ENCODE measurements around the gene SERPINB12. TPM values are rescaled to one million over a fixed set of nuclear protein-coding genes. Genes with fewer than 3 reads are reported as not detected.

The SERPINB12 gene
- total RNA-seq, 2 experiments from 2014 or later = not detected

- TF ChIP-seq EZH2phosphoT487 (IDR thresholded peaks at IDR 0.05; ENCODE audit: borderline replicate concordance, low read depth, low read length) (no peak), CTCF (conservative IDR thresholded peaks at IDR 0.05; ENCODE audit: low read length) (no peak)
- H3K4me1 ChIP-seq (ENCODE audit: insufficient read depth, low read length, poor library complexity, severe bottlenecking) = no peaks in the 10 kb centered on the region
- no peaks in the 10 kb centered on the region for H3K79me2 ChIP-seq (ENCODE audit: insufficient read depth, low read depth, low read length)
- no peaks in the 10 kb centered on the region for H4K20me1 ChIP-seq (ENCODE audit: insufficient read depth, low read length)
- H3K9me2 ChIP-seq (ENCODE audit: insufficient read depth, low read length) = no peaks in the 10 kb centered on the region
- no peak for DNase-seq (ENCODE audit: low spot score)
- H3K36me3 ChIP-seq (ENCODE audit: insufficient read depth, low read length) = no peaks in the 10 kb centered on the region
- BruUV-seq (replicated peaks) = no TSS peak
- intact Hi-C loops (cut with micrococcal nuclease; ENCODE audit: unreplicated experiment) = no loop called here
- H3K9me3 ChIP-seq (ENCODE audit: low read length) = no peaks in the 10 kb centered on the region
- H3K27ac ChIP-seq (ENCODE audit: low read depth, low read length, poor library complexity, severe bottlenecking) = no peak overlapping the region
- H2AFZ ChIP-seq (ENCODE audit: low read length) = no peak overlapping the region
- POLR2A ChIA-PET = no interaction called here
- no peak overlapping the region for H3K4me3 ChIP-seq (ENCODE audit: low read depth, low read length, poor library complexity, severe bottlenecking)
- CTCF ChIA-PET (ENCODE audit: unreplicated experiment) = no interaction called here
- H3K4me2 ChIP-seq (ENCODE audit: low read length) = no peak overlapping the region
Measured at GRCh38 chr18:63534615-63535014, 7.6 kb upstream of the SERPINB12 start.

- H3K79me2 ChIP-seq (ENCODE audit: insufficient read depth, low read depth, low read length) = no peaks in the 10 kb centered on the region
- H4K20me1 ChIP-seq (ENCODE audit: insufficient read depth, low read length) = no peaks in the 10 kb centered on the region
- intact Hi-C loops (cut with micrococcal nuclease; ENCODE audit: unreplicated experiment) = no loop called here
- H2AFZ ChIP-seq (ENCODE audit: low read length) = no peak overlapping the region
- ChIA-PET CTCF (ENCODE audit: unreplicated experiment) (no interaction called here), POLR2A (interaction anchor here (0.7 kb wide), 1 partner anchor 19 kb away, joined by 3 read pairs; no protein-coding TSS in a partner anchor)
- no peak for TF ChIP-seq EZH2phosphoT487 (IDR thresholded peaks at IDR 0.05; ENCODE audit: borderline replicate concordance, low read depth, low read length)
- TF ChIP-seq CTCF (conservative IDR thresholded peaks at IDR 0.05; ENCODE audit: low read length) = no peak
- no peaks in the 10 kb centered on the region for H3K36me3 ChIP-seq (ENCODE audit: insufficient read depth, low read length)
- BruUV-seq (replicated peaks) = no TSS peak
- no peaks in the 10 kb centered on the region for H3K9me2 ChIP-seq (ENCODE audit: insufficient read depth, low read length)
- DNase-seq (ENCODE audit: low spot score) = no peak
- H3K4me2 ChIP-seq (ENCODE audit: low read length) = no peak overlapping the region
- H3K4me3 ChIP-seq (ENCODE audit: low read depth, low read length, poor library complexity, severe bottlenecking) = no peak overlapping the region
- no peaks in the 10 kb centered on the region for H3K4me1 ChIP-seq (ENCODE audit: insufficient read depth, low read length, poor library complexity, severe bottlenecking)
- no peaks in the 10 kb centered on the region for H3K9me3 ChIP-seq (ENCODE audit: low read length)
- H3K27ac ChIP-seq (ENCODE audit: low read depth, low read length, poor library complexity, severe bottlenecking) = no peak overlapping the region
Measured at GRCh38 chr18:63539904-63540510, 2.2 kb upstream of the SERPINB12 start.

GRCh38 chr18:63544017-63544416, 1.8 kb downstream of the SERPINB12 start:
- BruUV-seq (replicated peaks) = no TSS peak
- intact Hi-C loops (cut with micrococcal nuclease; ENCODE audit: unreplicated experiment) = no loop called here
- Histone ChIP-seq H3K9me2 (ENCODE audit: insufficient read depth, low read length) (no peaks in the 10 kb centered on the region), H4K20me1 (ENCODE audit: insufficient read depth, low read length) (no peaks in the 10 kb centered on the region), H3K27ac (ENCODE audit: low read depth, low read length, poor library complexity, severe bottlenecking) (no peak overlapping the region), H3K79me2 (ENCODE audit: insufficient read depth, low read depth, low read length) (no peaks in the 10 kb centered on the region), H3K36me3 (ENCODE audit: insufficient read depth, low read length) (no peaks in the 10 kb centered on the region), H3K4me2 (ENCODE audit: low read length) (no peak overlapping the region), H2AFZ (ENCODE audit: low read length) (no peak overlapping the region), H3K4me3 (ENCODE audit: low read depth, low read length, poor library complexity, severe bottlenecking) (no peak overlapping the region), H3K9me3 (ENCODE audit: low read length) (no peaks in the 10 kb centered on the region), H3K4me1 (ENCODE audit: insufficient read depth, low read length, poor library complexity, severe bottlenecking) (no peaks in the 10 kb centered on the region)
- TF ChIP-seq CTCF (conservative IDR thresholded peaks at IDR 0.05; ENCODE audit: low read length) = no peak
- no peak for TF ChIP-seq EZH2phosphoT487 (IDR thresholded peaks at IDR 0.05; ENCODE audit: borderline replicate concordance, low read depth, low read length)
- CTCF ChIA-PET (ENCODE audit: unreplicated experiment) = no interaction called here
- no peak for DNase-seq (ENCODE audit: low spot score)
- POLR2A ChIA-PET = no interaction called here

Measured in OCI-LY7 (cell line).